Measurements from ENCODE around the gene TARBP1.
"Not testable (repeated sequence)": the region's sequence is repeated elsewhere in the genome, so short reads cannot be mapped to it uniquely, and the experiment has no call there.

The TARBP1 gene

DNA sequence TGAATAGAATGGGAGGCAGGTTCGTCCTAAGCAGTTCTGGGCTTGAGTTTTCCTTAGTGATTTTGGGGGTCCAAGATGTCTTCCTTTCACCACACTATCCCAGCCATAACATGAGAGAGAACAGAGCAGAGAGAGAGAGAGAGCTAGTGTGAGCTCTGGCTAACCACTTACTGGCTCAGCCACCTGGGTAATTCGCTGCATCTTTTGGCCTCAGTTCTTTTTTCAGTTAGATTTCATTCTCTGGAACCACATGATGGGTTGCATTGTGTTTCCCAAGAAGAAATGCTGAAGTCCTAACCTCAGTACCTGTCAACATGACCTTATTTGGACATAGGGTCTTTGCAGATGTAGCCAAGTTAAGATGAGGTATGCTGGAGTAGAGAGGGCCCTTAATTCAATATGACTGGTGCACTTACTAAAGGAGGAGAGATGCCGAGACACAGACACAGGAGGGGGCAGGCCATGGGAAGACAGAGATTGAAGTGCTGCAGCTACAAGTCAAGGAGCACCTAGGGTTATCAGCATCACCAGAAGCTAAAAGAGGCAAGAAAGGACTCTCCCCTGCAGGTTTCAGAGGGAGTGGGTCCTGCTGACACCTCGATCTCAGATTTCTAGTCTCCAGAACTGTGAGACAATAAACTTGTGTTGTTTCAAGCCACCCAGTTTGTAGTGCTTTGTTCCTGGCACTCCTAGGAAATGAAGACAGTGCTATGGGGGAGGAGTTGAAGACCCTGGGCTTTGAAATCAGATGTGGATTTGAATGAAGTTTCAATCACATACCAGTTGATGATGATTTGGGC, 26.2 kb upstream of the TARBP1 start:
- no peak for DNase-seq (ENCODE audit: low read depth)

DNA sequence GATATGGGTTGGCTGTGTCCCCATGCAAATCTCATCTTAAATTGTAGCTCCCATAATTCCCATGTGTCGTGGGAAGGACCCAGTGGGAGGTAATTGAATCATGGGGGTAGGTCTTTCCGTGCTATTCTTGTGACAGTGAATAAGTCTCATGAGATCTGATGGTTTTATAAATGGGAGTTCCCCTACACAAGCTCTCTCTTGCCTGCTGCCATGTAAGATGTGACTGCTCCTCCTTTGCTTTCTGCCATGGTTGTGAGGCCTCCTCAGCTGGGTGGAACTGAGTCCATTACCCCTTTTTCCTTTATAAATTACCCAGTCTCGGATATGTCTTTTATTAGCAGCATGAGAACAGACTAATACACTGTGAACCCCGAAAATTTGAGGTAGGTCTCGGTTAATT, 25.3 kb upstream of the TARBP1 start:
- DNase-seq (ENCODE audit: low read depth) = not testable (repeated sequence)

DNA sequence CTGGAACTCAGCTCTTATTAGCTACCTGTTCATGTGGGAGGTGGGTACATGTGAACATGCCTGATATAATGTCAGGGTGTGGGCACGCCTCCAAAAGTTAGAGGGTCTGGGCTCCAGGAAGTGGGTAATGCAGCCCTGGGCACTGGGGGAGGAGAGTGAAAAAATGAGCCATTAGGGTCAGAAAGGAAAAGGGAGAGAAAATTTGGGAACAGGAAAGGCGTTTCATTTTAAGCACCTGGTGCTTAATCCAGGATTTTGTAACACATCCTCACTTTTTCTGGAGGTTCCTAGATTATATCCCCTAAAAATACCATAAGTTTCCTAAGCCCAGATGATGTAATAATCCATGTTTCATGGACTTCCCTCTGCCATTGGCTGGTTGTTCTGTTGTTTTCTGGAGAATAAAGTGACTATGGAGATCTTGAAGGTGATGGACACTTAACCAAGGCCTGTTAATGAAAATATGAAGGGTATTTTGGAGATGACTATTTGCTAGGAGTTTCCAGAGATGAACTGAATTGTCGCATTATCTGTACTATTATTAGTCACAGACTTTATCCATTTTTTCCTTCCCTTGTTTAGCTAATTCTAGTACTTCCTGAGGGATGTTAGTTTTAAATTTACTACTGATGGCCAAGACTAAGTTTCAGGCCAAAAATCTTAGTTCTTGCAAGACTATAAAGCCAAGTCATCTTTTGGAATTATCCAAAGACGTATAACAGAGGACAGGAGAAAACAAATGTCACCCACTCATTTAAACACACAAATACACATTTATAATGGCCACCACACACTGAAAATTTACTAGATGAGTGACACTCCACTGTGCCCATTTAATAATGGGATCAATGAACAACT, 24.4 kb upstream of the TARBP1 start:
- DNase-seq (ENCODE audit: low read depth) = no peak

DNA sequence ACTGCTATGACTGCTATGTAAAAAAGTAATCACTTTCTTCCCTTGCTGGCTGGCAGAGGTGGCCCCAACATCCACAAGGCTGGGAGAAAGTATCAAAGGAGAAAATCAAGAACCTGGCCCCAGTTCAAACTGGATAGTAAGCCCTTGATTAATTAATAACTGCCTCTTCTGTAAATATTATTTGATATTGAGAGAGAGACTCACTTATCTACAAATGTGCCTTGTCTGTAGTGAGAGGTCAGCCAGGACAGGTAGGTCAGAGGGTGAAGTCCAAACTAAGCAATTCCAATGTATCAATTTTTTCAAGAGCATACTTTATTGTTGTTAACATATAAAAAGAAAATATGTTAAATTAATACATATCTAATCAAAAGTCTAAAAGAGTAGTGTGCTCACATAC, 23.8 kb upstream of the TARBP1 start:
- no peak for DNase-seq (ENCODE audit: low read depth)

DNA sequence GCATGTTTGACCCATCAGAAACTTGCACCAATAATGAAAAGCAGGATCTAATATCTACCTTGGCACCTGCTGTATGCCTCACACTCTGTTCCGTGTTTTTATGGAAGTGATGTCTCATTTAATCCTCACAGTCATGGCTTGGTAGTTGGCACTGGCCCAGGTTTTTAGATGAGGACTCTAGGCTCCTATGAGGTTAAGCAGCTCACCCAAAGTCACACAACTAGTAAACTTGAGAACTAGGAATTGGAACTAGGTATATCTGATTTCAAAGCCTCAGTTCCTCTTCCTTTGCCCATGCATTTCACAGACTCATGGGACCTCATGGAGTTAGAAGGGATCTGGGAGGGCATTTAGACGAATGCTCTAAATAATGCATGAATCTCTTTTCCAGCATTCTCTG, 21.3 kb upstream of the TARBP1 start:
- no peak for DNase-seq (ENCODE audit: low read depth)

DNA sequence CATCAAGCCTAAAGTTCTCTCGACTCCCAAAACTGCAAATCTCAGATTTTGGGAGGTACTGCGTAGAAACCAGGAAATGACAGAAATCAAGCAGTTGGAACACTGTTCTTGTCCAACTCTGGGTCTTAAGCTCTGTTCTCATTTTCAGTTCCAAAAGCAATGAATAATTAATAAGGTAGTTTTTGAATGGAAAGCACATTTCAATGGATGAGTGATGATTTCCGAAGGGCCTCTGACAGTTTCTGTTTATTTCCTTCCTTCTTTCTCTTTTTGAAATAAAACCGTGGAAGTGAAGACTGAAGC, 20.9 kb upstream of the TARBP1 start:
- no peak for DNase-seq (ENCODE audit: low read depth)

DNA sequence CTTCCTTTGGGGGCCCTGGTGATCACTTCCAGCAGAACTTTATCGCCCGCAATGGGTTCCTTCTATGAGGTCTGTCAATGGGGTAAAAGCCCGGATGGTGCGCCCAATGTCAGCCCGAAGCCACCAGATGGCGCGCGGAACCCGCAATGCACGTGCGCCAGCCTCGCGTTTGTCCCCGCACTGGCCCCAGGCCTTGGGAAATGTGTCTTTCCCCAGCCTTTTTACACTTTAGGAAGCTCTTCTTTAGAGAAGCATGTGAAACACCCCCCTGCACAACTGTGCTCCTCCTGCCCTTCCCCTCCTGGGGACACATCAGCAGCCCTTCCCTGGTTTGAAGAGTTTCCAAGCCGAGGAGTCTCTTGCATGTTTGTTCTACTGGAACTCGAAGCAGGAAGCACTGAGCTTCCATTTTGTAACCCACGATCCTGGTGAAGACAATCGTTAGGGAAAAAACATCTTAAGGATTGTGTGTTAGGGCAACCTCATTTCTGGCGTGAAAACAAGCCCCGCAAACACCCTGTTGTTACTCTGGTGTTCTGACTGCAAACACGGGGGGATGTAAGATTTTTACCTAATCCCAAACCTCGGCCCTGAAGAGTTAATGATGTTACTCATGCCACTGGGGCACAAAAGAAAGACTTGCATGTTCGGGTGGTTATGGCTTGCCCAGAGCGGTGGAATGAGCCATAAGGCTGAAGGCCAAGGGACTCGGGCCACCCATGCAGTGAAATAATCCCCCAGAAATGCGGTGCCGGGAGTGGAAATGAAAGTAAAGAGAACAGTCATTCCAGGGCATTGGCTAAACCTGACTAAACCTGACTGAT, 20.4 kb upstream of the TARBP1 start:
- peak; percentile 80 for DNase-seq (ENCODE audit: low read depth)

DNA sequence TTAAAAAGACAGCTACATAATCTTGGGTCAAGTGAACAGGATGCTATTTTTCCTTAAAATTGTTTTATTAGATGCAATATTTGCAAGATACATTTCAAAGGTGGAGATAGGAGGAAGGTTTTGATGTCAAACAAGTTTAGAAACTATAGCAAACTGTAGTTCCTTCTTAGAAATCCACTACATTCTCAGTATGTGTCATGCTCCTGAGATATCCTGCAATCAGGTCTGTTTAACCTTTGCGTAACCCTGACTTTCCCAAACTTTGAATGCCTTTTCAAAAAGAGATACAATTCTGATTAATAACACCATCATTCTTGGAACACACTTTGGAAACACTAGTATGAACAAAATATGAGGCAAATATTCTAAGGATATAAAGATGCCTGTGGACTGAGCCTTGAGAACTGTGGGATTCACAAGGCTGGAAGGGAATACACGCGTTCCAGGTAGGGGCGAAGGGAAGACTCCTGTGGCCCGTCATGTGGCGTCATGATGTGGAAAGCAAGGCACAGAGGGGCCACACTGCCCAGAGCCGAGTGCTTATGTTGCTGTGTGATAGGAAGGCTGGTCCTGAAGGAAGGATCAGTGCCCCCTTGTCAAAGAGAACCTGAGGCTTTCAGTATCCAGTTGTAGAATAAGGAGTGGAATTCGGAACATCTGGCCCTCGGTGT, 19.6 kb upstream of the TARBP1 start:
- DNase-seq (ENCODE audit: low read depth) = no peak

DNA sequence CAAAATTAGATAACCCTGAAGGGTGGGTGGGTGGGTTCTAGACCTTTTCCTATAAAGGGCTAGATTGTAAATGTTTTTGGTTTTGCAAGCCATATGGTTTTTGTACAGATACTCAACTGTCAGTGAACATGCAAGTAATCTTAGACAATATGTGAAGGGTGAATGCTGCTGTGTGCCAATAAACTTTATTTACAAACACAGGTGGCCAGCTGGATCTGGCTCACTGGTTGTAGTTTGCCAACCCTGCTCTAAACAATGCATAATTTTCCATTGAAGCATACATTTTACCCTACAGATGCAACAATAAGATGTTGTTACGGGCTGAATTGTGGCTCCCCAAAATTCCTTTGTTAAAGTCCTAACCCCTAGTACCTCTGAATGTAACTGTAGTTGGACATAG, 18.6 kb upstream of the TARBP1 start:
- DNase-seq (ENCODE audit: low read depth) = no peak

DNA sequence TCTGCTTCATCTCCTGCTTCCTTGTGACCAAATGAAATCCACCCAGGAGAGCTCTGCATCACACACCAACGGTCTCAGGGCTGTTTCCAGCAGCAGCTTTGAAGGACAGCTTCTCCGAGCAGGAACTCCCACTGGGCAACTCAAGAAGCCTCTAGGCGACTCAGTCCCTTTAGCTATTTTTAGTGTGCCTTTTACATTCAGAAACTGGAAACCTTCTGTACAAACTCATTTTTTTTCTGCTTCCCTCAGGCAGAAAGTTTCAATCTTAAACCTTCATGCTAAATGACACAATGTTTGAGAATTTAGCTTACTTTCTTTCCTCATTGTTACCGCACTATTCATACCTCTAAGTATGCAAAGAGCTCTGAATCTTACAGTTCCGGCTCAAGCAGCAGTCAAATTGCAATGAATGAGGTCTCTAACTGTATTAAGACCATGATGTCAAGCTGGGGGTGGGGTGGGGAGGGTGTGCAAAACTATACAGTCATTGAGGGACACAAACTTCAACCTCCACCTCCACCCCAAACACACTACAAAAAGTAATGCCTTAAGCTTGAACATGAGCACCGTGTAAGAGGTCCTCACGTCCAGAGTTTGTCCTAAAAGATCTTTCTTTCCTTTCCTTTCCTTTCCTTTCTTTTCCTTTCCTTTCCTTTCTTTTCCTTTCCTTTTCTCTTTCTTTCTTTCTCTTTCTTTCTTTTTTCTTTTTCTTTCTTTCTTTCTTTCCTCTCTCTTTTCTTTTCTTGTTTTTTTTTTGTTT, 16.4 kb upstream of the TARBP1 start:
- DNase-seq (ENCODE audit: low read depth) = no peak

DNA sequence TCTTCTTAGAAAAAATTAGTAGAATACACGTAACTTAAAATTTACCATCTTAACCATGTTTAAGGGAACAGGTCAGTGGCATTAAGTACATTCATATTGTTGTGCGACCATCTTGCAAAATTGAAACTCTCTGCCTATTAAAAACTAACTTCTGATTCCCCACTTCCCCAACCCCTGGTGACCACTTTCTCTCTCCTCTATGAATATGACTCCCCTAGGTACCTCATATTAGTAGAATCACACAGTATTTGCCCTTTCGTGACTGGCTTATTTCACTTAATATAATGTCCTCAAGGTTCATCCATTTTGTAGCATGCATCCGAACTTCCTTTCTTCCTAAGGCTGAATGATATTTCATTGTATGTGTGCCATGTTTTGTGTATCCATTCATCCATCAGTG, 15.1 kb upstream of the TARBP1 start:
- DNase-seq (ENCODE audit: low read depth) = no peak

DNA sequence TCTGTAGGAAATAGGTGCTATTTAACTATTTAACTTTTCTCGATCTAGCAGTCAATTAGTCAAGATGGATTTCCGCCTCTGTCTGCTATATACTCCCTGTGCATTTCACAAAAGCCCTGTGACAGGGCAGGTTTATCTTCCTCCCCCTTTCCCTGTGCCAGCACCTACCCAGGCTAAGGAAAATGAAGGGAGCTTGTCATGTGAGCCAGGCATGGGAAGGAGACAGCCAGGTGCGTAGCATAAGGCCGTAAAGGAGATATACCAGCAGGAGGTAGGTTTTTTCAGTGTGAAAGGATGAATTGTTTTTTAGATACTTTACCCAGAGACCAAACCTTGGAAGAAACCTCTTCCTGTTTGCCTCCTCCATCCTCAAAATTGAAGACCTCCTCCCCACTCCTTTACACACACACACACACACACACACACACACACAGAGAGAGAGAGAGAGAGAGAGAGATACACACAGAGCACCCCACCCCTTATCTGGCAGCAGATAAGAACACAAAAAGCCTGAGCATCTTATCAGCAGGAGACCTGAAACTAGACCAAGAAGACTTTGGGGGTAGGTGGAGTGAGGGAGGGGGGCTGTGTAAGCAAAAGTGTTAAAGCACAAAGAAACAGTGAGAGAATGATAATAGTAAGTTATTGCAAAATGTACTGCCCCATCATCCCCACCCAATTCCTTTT, 12.0 kb upstream of the TARBP1 start:
- no peak for DNase-seq (ENCODE audit: low read depth)

DNA sequence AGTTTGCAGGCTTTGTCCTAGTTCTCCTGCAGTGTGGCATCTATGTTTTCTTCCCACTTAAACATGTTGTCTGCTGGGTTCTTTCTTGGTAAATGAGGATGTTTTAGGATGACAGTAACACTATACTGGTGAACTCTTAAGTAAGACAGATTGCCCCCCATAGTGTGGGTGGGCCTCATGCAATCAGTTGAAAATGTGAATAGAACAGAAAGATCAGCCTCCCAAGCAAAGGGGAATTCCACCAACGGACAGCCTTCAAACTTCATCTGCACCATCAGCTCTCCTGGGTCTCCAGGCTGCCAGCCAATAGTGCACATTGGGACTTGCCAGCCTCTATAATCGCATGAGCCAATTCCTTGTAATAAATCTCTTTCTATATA, 10.7 kb upstream of the TARBP1 start:
- no peak for DNase-seq (ENCODE audit: low read depth)

DNA sequence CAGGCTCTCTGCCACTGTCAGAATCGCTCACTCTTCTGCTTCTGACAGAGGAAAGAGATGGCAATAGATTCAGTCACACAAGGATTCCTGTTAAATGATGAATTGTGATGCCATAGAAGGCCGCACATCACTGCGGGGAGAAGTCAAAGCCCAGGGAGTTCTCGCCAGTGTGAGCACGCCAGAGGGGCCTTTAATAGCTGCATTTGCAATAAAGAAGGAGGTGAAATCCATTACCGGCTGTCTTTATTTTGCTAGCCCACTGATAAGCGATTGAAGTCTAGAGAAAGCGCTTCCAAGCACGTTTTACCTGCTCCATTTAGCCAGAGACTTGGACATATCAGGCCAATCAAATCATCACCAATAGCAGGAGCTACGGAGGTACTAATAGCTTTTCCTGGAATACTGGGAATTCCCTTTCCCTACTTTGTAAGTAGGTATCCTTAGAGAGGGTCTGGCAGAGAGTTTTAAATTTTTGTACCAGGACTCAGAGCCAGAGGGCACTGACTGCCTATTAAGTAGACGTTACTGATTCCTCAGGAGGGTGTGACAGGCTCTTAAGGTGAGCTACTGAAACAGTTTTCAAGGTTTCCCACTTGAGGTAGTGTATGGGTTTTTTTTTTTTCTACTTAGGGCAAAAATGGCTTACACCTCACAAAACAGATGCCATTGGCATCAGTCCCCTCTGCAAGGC, 10.2 kb upstream of the TARBP1 start:
- DNase-seq (ENCODE audit: low read depth) = no peak

DNA sequence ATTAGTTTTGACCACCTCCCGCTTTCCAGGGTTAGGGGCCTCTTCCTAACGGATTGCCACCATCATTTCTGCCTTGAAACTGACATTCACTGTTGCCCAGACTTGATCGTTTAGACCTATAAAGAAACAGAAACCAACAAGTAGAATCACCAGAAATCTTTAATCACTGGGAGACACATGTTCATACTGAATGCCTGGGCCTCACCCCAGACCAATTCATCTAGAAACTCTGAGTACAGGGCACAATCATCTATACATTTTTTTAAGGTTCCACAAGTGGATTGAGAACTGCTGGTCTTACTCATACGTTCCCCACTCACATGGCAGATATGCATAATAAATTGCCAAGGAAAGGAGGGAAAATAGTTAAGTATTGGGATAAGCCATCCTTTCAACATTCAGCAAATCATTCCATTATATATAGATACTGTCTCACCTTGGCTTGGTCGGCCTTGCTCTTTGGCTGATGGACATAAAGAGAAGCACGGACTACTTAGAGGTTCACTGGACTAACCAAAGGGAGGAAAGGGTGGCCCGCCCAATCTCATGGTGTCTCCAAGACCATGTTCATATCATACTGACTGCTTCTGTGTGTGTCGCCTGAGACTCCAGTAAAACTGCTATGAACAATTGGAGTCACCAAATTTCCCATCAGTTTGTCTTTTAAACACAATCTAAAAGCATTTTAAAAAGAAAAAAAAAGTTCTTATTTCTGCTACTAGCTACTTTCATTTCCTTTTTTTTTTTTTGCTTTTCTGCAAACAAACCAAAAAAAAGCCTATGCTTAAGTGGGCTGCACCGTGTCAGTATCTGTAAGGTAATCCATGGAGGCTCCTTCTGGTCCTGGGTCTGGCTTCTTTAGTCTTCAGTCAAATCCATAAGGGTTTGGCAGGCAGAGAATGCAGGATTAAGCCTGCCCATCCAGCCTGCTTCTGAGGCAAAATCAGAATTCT, 9.4 kb upstream of the TARBP1 start:
- no peak for DNase-seq (ENCODE audit: low read depth)

DNA sequence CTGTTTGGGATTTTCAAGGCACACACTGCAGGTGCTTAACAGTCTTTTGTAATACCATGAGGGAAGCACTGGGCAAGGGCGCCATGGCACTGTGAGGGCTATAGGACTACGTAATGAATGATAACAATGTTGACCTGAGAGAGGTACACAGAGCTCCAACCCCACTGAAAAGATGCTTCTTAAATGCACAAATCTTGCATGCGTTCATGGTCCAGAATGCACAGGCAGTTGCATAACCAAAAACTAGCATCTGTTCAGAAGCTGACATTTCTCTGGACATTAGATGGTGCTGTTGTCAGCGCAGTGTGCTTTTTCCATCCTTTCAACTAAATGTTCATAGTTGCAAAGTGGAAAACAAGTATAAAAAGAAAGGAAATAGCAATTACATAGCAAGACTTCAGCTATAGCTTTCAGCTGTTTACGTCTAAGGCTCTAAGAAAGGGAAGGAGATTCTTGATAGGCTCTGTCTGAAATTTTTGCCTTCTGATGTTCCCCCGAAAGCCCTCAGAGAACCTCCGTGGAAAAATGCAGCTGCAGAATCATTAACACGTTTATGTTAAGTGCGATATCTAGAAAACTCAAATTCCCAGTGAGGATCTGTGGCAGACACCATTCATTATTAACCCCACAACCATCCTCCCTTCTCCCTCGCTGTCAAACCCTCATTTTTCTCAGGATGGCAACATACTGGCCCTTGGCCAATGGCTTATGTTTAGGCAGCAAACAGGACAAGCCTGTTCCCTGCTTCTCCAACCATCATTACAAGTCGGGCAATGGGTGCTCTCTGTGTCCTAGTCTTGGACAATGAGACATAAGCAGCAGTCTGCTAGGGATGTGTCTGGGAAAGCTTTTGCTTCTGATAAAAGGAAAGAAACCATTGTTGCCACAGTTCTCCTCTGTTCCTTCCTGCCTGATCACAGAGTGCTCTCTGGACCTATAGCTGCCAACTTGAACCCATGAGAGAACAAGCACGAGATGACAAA, 8.2 kb upstream of the TARBP1 start:
- no peak for DNase-seq (ENCODE audit: low read depth)

DNA sequence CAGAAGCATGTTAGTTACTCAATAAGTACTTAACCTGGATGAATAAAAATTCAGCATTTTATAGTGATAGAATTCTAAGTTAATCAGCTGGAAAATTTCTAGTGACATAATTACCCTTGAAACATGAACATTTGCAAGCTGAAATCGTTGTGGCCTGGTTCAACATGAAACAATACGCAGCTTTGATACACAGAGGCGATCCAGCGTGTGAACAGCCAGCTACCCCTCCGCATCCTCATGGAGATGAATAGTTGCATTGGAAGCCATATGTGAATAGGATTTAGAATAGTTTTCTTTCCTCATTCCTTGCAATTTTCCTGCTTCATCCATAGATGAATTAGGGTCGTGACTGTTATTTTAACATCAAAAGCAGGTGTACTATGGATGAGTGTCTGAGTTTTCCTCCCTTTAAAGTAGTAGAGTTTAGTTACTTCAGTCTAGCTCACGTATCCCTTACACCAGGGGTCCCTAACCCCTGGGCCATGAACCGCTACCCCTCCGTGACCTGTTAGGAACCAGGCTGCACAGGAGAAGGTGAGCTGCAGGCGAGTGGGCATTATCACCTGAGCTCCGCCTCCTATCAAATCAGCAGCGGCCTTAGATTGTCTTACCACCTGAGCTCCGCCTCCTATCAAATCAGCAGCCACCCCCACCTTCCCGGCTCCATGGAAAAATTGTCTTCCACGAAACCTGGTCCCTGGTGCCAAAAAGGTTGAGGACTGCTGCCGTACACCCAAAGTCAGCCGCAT, 6.2 kb upstream of the TARBP1 start:
- no peak for DNase-seq (ENCODE audit: low read depth)
